ENCODE results near the gene LUC7L3. TPM values are rescaled to one million over a fixed set of nuclear protein-coding genes. Genes with fewer than 3 reads are reported as not detected.

The LUC7L3 gene
- polyA plus RNA-seq, 3 donors, result 14.6 to 49.8 (median 17.1) TPM

- Histone ChIP-seq H3K79me2 (ENCODE audit: insufficient read depth, low read length) (no peaks in the 10 kb centered on the region), H4K20me1 (ENCODE audit: insufficient read depth, low read length) (no peaks in the 10 kb centered on the region), H3K27ac (ENCODE audit: low read depth in 1 of 2, low read length in 2 of 2) (no peak overlapping the region), H3K9me3 (replicated peaks in 1 of 2; ENCODE audit: control insufficient read depth in 1 of 2, insufficient read depth in 1 of 2, low read length in 2 of 2) (no peaks in the 10 kb centered on the region), H3K36me3 (replicated peaks in 1 of 2; ENCODE audit: control insufficient read depth in 1 of 2, insufficient read depth in 2 of 2, low read length in 2 of 2) (no peaks in the 10 kb centered on the region), H3K4me2 (replicated peaks; ENCODE audit: extremely low read depth, low read length, poor library complexity, severe bottlenecking) (no peak overlapping the region), H3K27me3 (ENCODE audit: control insufficient read depth in 2 of 2, insufficient read depth in 2 of 2, low read length in 2 of 2) (no peaks in the 10 kb centered on the region), H3K4me3 (replicated peaks in 1 of 3; ENCODE audit: low read depth in 2 of 3, low read length in 3 of 3) (no peak overlapping the region), H3K9ac (ENCODE audit: insufficient read depth, low read length, poor library complexity, severe bottlenecking) (no peak overlapping the region), H2AFZ (ENCODE audit: insufficient read depth, low read depth, low read length, poor library complexity, severe bottlenecking) (no peak overlapping the region), H3K4me1 (ENCODE audit: control insufficient read depth in 1 of 2, insufficient read depth in 2 of 2, low read length in 2 of 2) (peaks cover 5 to 9% of the 10 kb centered on the region in 2 donors)
- TF ChIP-seq CTCF (IDR thresholded peaks at IDR 0.05), result no peak
- peaks cover 9% of the 10 kb centered on the region for H3K4me1 Mint-ChIP-seq
- H3K36me3 Mint-ChIP-seq, result peaks cover 0 to 8% of the 10 kb centered on the region in 2 donors
- no peak overlapping the region for H3K27ac Mint-ChIP-seq
- peaks cover 7 to 17% (median 8%) of the 10 kb centered on the region in 3 donors for H3K27me3 Mint-ChIP-seq (ENCODE audit: low read depth in 3 of 3)
- H3K9me3 Mint-ChIP-seq, result no peaks in the 10 kb centered on the region
- DNase-seq, result no peak
- H3K4me3 Mint-ChIP-seq, result no peak overlapping the region
- intact Hi-C loops (cut with micrococcal nuclease), result no loop called here
- whole genome bisulfite sequencing (ENCODE audit: insufficient coverage), result 95% methylated on average over 10 of the region's 12 CpGs
These were observed 41.5 kb upstream of the LUC7L3 start for GRCh38 chr17:50677851-50678375.

GRCh38 chr17:50679008-50679544 lies 40.3 kb upstream of the LUC7L3 start:
- Mint-ChIP-seq H3K36me3 (peaks cover 0 to 8% of the 10 kb centered on the region in 2 donors), H3K9me3 (no peaks in the 10 kb centered on the region), H3K27me3 (ENCODE audit: low read depth in 3 of 3) (peaks cover 6 to 18% (median 11%) of the 10 kb centered on the region in 3 donors), H3K4me1 (peaks cover 9% of the 10 kb centered on the region), H3K4me3 (no peak overlapping the region), H3K27ac (no peak overlapping the region)
- Histone ChIP-seq H3K27ac (ENCODE audit: low read depth in 1 of 2, low read length in 2 of 2) (no peak overlapping the region), H2AFZ (ENCODE audit: insufficient read depth, low read depth, low read length, poor library complexity, severe bottlenecking) (no peak overlapping the region), H3K4me1 (ENCODE audit: control insufficient read depth in 1 of 2, insufficient read depth in 2 of 2, low read length in 2 of 2) (peaks cover 5 to 9% of the 10 kb centered on the region in 2 donors), H3K4me3 (replicated peaks in 1 of 3; ENCODE audit: low read depth in 2 of 3, low read length in 3 of 3) (no peak overlapping the region), H3K27me3 (ENCODE audit: control insufficient read depth in 2 of 2, insufficient read depth in 2 of 2, low read length in 2 of 2) (no peaks in the 10 kb centered on the region), H3K9ac (ENCODE audit: insufficient read depth, low read length, poor library complexity, severe bottlenecking) (no peak overlapping the region), H3K9me3 (replicated peaks in 1 of 2; ENCODE audit: control insufficient read depth in 1 of 2, insufficient read depth in 1 of 2, low read length in 2 of 2) (no peaks in the 10 kb centered on the region), H3K79me2 (ENCODE audit: insufficient read depth, low read length) (no peaks in the 10 kb centered on the region), H4K20me1 (ENCODE audit: insufficient read depth, low read length) (no peaks in the 10 kb centered on the region), H3K36me3 (replicated peaks in 1 of 2; ENCODE audit: control insufficient read depth in 1 of 2, insufficient read depth in 2 of 2, low read length in 2 of 2) (no peaks in the 10 kb centered on the region), H3K4me2 (replicated peaks; ENCODE audit: extremely low read depth, low read length, poor library complexity, severe bottlenecking) (no peak overlapping the region)
- 99% methylated on average over 9 of the region's 11 CpGs for WGBS (ENCODE audit: insufficient coverage)
- DNase-seq, result no peak
- TF ChIP-seq CTCF (IDR thresholded peaks at IDR 0.05), result no peak
- intact Hi-C loops (cut with micrococcal nuclease), result no loop called here

Measured in CD14-positive monocyte (primary cell).